ENCODE data around the gene SLC43A3.

DNA sequence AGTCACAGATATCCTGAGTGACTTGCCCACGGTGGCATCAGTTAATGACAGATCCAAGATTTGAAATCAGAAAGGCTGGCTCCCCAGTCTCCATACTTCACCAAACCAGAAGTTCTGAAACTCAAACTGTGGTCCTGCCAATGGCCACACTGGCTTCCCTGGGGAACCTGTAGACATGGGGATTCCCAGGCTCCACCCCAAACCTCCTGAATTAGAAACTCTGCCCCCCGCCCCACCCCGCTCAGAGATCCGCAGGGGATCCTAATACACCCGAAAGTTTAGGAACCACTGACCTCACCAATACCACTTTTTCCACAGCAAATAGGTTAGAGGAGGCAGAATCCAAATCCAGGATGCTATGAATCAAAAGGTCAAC lies 48.7 kb upstream of the SLC43A3 start:
- TF ChIP-seq POLR2AphosphoS5 (IDR thresholded peaks at IDR 0.05): no peak
- TF ChIP-seq, protein P1, sequence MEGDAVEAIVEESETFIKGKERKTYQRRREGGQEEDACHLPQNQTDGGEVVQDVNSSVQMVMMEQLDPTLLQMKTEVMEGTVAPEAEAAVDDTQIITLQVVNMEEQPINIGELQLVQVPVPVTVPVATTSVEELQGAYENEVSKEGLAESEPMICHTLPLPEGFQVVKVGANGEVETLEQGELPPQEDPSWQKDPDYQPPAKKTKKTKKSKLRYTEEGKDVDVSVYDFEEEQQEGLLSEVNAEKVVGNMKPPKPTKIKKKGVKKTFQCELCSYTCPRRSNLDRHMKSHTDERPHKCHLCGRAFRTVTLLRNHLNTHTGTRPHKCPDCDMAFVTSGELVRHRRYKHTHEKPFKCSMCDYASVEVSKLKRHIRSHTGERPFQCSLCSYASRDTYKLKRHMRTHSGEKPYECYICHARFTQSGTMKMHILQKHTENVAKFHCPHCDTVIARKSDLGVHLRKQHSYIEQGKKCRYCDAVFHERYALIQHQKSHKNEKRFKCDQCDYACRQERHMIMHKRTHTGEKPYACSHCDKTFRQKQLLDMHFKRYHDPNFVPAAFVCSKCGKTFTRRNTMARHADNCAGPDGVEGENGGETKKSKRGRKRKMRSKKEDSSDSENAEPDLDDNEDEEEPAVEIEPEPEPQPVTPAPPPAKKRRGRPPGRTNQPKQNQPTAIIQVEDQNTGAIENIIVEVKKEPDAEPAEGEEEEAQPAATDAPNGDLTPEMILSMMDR (IDR thresholded peaks at IDR 0.05): no peak
- TF ChIP-seq POLR2A (IDR thresholded peaks at IDR 0.05; ENCODE audit: low read depth): no peak
- TF ChIP-seq EP300 (IDR thresholded peaks at IDR 0.05): no peak
